OCI-LY1 (cell line): ENCODE data around the gene MED15.

Source experiments
- EZH2 ChIP-seq: fragments of 200-600 bp; sonication (generic), shearing (Covaris generic); IDR thresholded peaks from 2 replicates; pipeline ENCODE4 v1.8.0; 2017; ENCODE audit warnings: borderline replicate concordance, mixed run types, mild to moderate bottlenecking, antibody characterized with exemption, low read length, moderate library complexity, mixed read lengths
- TF ChIP-seq, protein P1 (sequence below): fragments of 200-600 bp; sonication (generic), shearing (Covaris generic); IDR thresholded peaks from 2 replicates; pipeline ENCODE4 v1.5.1; 2017; ENCODE audit warnings: mild to moderate bottlenecking, antibody characterized with exemption, low read length, moderate library complexity, mixed read lengths

DNA sequence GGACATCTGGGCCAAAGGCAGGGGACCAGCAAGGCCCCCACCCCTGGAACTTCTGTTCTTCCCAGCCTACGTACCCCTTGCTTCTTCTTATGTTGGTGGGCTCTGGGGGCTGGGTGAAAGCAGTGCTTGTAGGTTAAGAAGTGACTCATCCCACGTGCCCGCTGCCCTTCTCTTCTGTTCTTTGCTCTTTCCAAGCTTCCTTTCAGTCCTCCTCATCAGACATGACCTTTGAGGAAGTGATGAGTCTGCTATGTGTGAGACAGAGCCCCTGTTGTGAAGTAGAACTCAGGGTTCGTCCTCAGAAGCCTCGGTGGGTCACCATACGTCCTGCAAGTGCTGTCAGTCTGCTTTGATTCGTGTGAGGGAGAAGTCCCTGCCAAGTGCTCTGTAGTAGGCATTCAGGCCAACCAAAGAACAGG lies 12.7 kb downstream of the MED15 start:
- TF ChIP-seq, protein P1, sequence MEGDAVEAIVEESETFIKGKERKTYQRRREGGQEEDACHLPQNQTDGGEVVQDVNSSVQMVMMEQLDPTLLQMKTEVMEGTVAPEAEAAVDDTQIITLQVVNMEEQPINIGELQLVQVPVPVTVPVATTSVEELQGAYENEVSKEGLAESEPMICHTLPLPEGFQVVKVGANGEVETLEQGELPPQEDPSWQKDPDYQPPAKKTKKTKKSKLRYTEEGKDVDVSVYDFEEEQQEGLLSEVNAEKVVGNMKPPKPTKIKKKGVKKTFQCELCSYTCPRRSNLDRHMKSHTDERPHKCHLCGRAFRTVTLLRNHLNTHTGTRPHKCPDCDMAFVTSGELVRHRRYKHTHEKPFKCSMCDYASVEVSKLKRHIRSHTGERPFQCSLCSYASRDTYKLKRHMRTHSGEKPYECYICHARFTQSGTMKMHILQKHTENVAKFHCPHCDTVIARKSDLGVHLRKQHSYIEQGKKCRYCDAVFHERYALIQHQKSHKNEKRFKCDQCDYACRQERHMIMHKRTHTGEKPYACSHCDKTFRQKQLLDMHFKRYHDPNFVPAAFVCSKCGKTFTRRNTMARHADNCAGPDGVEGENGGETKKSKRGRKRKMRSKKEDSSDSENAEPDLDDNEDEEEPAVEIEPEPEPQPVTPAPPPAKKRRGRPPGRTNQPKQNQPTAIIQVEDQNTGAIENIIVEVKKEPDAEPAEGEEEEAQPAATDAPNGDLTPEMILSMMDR = no peak
- no peak for TF ChIP-seq EZH2
